GM21381 (cell line): ENCODE data around the gene BMPR1B.
"Not testable (repeated sequence)": the region's sequence is repeated elsewhere in the genome, so short reads cannot be mapped to it uniquely, and the experiment has no call there.

ENCODE experiments used
- ATAC-seq: cut with Tn5 transposase; IDR thresholded peaks from one replicate; pipeline ENCODE4 v1.9.1; 2021; ENCODE audit warnings: mild to moderate bottlenecking, moderate library complexity; ENCODE audit not compliant: unreplicated experiment

The BMPR1B gene

DNA sequence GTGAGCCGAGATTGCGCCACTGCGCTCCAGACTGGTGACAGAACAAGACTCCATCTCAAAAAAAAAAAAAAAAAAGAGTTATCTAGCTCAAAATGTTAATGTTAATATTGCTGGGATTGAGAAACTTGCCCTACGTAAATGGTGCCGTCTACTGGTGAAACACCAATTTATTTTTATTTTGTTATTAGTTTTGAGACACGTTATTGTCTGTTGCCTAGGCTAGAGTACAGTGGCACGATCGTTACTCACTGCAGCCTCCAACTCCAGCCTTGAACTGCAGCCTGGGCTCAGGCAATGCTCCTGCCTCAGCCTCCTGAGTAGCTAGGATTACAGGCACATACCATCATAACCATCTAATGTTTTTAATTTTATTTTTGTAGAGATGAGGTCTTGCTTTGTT, 262.8 kb downstream of the BMPR1B start:
- ATAC-seq: no peak

DNA sequence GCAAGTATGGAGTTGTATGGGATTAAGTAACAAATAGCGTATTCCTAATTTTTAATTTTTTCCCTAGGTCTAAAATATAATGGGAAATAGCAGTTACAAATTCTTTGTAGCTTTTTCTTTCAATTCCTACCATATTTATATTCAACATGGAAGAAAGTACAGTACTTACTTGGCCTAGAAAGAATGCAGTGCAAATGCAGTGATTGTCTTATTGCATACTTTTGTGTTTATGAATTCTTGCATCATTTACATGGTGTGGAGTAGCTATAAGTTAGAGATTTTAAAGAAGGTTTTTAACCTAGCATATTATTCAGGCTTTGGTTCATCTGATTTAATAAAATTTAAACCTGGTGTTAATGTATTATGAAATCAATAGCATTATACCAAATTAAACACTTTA, 263.3 kb downstream of the BMPR1B start:
- no peak for ATAC-seq

DNA sequence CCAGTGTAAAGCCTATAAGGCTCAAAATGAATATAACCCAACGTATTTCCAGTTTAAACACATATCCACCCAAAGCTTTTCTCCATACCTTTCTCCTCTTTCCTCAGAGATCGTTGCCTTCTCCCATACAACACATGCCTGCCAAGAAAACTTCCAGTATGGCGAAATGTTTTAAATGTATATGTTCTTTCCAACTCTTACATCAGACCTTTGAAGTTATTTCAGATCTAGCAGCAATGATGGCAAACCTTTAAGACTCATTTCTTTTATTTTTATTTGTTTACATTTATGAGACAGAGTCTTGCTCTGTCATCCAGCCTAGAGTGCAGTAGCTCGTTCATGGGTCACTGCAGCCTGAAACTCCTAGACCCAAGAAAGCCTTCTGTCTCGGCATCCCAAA, 265.4 kb downstream of the BMPR1B start:
- ATAC-seq: no peak

DNA sequence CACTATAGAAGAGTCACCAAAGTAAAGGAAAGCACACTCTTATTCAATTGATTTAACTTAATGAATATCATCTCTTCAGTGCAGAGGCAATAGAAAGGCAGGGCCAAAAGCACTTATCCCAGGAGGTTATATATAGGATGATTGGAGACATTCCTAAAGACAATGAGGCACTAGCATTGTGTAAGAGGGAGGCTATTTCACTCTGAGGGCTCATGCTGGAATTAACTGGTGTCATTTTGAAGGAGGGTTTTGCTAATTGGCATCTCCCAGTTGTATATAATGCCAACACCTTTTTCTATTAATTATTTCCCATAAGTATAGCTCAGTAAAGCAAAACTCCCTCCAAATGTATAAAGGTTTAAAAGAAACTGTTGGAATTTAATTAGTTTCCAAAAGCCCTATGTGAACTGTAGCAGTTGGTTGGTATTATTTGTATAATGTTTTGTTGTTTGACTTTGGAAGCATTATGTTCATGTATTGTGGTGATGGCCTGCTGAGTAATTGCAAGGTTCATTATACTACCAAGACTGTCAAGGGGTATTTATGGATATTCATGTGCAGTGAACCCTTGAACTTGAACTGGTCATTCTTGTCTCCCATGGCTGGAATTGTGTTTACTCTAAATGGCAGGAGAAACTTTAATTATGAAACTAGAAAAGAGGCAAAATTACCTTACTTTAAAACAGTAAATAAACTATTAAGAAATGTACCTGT, 270.3 kb downstream of the BMPR1B start:
- no peak for ATAC-seq

DNA sequence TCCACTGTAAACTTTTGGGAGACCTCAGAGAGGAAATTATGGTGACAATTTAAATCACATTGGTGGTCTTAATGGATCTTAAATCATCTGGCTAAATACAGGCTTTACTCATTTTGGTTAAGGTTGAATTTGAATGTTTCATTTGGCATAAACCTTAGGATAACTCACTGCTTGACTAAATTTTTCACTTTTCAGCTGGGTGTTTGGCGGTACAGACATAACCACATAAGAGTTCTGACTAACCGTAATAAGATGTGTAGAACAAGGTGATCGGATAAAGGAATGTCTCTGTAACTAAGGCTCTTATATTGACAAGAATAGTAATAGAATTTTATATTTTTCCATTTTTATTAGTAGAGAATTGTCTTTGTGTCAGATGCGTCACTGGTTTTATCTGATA, 281.0 kb downstream of the BMPR1B start:
- ATAC-seq: no peak

DNA sequence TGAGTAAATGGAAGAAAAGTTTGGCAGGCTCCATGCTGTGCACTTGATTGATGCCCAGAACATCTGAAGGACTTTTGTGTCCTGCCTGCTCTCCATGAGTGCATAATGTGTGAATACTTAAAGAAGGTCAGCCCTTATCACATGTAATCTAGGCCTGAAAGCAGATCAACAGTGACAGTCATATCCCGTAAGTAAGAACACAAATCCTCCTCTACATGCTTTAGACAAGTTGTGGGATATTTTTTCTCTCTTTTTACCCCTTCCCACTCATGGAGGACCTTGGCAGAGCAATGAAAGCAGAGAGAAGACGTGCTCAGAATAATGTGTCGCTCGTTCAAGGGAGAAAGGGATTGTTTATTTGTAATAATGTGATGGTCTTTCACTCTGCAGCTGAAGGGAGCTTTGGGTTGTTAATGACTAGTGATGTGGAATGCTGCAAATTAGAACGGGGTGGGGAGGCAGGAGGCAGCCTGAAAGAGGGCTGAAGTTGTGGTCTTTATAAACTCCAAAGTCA, 286.6 kb downstream of the BMPR1B start:
- no peak for ATAC-seq

DNA sequence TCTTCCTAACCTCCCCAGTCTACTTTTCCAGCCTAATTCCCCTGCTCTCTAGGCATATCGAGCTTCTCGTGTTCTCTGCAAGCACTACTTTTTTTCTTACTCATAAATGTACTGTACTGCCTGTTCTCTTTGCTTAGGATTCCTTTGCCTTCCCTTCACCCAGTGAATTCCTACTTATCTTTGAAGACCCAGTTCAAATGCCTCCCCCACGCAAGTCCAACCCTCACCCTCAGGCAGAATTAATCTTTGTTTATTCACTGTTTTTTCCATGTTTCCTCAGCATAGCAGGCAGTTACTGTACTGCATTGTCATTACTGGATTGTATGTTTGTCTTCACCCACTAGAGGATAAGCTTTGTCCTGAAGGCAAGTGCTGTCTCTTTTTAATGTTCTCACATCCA, 287.7 kb downstream of the BMPR1B start:
- ATAC-seq: no peak

DNA sequence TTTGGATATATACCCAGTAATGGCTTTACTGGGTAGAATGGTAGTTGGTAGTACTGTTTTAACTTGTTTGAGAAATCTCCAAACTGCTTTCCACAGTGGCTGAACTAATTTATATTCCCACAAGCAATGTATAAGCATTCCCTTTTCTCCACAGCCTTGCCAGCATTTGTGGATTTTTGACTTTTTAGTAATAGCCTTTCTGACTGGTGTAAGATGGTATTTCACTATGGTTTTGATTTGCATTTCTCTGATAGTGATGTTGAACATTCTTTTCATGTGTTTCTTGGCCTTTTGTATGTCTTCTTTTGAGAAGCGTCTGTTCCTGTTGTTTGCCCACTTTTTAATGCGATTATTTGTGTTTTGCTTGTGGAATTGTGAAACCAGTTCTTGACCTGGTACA, 290.5 kb downstream of the BMPR1B start:
- ATAC-seq: no peak

DNA sequence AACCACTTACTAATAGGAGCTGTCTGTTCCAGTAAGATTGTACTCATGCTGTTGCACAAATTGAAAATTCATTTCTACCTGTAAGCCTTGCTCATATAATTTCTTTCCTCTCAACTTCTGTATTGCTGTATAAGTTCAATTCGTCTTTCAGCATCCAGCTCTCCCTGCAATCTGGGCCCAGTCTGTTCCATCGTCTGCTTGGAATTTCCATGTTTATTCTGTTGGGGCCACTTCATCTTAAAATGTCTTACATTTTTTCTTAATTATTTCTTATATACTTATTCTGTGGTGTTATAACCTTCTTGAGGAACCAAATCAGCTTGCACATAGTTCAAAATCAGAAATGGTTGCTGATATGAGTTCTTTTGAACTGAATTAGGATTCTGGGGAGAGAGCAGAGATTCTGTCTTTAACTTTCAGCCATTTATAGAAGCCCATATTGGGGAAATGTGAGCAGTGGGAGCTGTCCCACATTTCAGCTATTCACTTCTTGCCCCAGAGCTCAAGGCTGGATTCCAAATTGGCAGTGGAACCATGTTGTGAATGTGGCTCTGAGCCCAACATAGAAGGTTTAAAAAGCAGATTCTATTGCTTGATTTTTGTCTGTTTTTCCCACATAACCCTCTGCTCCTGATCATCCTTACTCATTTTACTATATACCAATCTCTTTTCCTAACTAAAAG, 291.9 kb downstream of the BMPR1B start:
- no peak for ATAC-seq

DNA sequence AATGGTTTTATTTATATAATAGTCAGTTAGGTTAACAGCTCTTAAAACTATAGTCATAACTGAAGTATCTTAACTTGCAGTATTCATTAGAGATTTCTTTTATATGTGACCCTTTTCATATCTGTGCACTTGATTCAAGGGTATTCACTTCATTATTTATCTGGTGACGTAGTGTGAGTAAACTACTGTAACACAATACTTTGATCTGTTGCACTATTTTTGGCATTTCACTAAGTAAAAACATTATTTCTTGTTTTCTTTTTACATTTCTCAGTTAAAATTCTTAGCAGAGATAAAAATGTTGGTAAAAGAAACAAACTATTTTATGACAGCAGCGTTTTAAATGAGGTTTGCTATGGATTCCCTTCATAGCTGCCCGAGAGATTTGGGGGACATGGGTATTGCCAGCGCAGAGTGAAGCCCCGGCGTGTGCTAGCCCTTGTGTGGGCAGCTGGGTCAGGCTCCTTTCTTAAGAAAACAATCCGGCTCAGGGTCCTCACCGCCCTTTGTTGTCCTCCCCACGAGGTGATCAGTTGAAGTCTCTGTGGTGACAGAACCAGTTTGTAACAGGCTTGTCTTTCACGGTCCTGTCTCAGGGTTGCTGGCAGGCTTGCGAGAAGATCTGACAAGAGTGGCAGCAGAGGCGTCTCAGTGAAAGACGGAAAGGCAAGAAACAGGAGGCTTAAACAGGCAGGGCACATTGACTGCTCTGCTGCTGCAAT, 293.4 kb downstream of the BMPR1B start:
- no peak for ATAC-seq

DNA sequence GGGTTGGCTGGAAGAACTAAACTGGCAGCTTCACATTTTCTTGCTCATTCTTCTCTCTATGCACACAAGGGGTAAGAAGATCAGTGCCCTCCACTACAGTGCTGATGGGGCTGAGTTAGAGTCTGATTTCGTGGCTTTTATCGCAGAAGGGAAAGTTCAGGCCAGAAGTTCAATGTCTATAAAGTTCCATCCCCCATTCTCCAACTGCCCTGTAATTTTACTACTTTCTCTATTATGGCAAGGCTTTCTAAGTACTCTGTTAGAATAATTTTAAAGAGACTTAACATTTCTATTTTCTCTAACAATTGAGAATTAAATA, 293.9 kb downstream of the BMPR1B start:
- no peak for ATAC-seq

DNA sequence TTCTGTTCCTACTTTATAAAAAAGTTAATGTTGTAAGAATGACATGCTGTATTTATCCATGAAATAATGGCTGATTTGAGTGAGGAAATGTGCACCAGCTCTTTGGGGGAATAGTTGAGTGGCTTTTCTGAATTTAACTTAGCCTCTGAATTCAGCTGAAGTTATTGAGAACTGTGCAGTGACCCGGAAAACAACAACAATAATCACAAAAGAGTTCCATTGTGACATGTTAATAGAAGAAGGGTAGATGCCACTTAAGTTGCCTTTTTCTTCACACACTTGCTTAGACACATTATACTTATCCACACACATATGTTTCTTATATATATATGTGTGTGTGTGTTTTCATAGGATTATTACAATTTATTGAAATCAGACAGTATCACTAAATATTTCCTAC, 301.2 kb downstream of the BMPR1B start:
- ATAC-seq: no peak

DNA sequence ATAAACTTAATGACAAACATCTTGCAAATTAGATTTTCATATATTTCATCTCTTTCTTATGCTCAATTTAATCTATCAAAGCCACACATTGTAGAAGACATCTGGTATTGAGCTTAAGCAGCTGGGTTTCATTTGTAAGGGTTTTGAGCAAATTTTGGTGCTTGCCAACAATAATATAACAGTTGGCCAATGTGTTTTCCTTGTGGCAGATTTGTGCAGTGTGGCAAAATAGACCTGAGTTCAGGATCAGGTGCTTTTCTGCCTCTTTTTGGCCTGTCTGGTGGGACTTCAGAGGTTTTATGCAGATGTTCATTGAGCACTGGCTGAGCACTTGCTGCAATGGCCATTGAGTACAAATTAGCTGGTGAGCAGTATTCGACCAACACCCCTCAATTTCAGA, 301.9 kb downstream of the BMPR1B start:
- no peak for ATAC-seq

DNA sequence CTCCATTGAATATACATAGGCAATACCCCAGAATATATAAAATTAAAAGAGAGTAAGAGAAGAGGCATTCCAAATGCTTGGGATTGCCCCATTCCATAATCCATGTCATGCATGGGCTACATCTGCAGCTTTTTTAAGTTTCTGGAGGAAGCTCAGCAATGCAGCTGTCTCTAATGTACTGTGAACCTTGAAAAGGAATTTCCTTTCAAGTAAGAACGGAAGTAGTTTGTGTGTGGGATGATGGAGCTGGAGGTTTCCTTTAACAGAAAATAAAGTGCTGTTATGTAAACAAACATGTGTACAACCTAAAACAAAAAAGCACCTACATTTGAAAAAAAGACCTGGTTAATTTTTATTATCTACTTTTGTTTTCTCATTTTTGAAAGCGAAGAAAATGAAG, 303.5 kb downstream of the BMPR1B start:
- ATAC-seq: no peak

DNA sequence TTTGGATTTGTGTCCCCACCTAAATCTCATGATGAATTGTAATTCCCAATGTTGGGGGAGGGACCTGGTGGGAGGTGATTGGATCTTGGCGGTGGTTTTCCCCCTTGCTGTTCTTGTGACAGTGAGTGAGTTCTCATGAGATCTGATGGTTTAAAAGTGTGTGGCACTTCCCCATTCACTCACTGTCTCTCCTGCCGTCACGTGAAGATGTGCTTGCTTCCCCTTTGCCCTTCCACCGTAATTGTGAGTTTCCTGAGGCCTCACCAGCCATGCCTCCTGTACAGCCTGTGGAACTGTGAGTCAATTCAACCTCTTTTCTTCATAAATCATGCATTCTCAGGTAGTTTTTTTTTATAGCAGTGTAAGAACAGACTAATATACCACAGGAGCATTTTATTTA, 304.0 kb downstream of the BMPR1B start:
- not testable (repeated sequence) for ATAC-seq

DNA sequence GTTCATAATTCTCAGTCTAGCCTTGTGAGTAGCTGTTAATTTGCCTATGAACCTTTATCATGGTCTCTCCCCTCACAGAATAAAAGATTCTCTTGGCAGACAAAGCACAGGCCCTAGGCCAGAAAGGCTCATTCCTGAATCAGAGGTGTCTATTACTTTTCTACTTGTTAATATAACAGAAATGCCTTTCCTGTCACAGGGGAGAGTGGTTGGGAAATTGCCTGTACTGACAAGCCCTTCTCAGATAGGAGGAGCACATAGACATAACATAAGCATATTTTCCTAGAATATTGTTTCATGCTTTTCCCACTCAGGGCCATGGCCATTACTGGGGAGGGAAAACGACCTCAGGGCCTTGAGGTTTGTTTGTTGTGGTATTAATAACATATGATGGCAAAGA, 308.3 kb downstream of the BMPR1B start:
- no peak for ATAC-seq

DNA sequence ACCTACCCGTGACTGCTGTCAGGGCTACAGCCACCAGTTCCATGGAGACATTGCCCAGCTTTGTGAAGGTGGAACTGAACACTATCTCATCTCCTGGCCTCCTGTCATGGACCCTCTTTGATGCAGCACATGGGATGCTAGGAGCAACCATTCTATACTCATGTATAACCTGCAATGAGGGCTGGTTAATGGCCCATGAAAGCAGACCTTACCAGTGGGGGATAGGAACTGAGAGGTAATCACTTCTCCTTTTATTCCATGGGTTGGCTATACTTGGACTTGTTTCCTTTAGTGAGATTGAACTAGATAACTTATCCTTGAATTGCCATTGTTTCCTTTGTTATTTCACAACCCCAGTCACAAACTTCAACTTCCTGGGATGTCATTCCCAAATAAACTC, 310.6 kb downstream of the BMPR1B start:
- no peak for ATAC-seq

DNA sequence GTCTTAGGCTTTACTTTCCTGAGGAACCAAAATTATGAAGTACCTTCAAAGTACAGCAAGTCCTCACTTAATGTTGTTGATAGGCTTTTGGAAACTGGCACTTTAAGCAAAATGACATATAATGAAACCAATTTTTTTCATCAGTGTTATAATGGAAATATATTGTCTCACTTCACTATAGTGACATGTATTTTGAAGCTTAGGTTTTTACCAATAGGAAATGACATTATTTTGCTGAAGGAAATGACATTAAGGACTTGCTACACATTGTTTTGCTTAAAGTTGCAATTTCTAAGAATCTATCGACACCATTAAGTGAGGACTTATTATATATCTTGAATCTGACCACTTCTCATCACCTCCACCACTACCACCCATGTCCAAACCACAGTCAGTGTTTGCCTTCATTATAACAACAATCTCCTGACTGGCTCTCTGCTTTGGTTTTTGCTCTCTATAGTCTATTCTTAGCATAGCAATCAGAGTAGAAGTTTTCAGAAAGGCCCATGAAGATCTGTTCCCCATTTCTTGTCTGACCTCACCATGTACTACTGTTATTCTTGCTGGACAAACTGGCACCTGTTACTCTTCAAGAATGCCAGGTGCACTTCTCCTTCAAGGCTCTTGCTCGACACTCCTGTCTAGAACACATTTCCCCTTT, 311.2 kb downstream of the BMPR1B start:
- no peak for ATAC-seq

DNA sequence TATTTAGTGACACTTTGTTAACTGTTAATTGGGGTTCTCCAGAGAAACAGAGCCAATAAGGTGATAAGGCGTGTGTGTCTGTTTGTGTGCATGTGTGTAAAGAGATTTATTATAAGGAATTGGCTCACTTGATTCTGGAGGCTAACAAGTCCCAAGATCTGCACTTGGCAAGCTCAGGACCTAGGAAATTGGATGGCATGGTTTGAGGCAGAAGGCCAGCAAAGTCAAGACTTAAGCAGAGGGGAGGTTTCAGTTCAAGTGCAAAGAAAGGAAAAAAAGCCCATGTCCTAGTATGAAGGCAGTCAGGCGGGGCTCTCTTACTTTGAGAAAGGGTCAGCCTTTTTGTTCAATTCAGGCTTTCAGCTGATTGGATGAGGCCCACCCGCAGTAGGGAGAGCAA, 314.1 kb downstream of the BMPR1B start:
- ATAC-seq: no peak

DNA sequence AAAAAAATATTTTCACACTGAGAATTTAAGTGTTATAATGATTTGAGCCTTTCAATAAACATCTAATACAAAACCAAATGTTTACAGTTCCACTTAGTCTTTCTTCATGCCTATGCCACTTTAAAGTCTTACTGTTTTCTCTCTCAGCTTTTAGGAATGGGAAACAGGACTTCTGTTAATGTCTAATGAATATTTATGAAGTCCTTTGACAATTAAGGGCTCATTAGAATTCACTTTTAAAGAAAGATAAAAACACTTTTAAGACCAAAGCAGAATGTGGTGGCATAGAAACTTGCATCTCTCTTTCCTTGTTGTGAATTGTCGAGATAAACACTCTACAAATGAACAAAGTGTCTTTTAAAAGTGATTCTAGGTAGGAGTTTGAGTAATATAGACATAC, 315.9 kb downstream of the BMPR1B start:
- no peak for ATAC-seq

DNA sequence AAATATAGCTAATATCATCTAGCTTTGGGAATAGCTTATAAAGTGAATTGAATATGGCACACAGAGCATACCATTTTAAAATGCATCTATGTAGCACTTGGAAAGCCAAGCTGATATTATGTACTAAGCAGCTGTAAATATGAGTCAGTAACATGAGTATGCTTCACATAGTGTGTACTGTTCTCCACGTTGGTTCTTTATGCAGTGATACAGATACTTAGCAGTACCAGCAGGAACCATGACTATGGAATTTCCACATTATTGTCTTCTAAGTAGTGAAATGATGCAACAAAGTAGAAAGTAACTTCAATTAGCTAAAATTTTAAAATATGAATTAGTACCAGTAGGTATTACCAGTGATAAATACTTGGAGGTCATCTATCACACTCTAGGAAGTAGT, 320.1 kb downstream of the BMPR1B start:
- ATAC-seq: no peak

DNA sequence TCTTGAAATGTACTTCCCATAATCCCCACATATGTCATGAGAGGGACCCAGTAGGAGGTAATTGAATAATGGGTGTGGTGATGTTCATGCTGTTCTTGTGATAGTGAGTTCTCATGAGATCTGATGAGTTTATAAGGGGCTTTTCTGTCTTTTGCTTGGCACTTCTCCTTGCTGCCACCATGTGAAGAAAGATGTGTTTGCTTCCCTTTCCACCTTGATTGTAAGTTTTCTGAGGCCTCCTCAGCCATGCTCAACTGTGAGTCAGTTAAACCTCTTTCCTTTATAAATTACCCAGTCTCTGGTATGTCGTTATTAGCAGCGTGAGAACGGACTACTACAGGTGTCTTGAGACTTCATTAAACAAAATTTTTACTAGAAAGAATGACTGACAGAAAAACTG, 323.2 kb downstream of the BMPR1B start:
- no peak for ATAC-seq
